ENCODE results near the gene ZNF777. TPM values are rescaled to one million over a fixed set of nuclear protein-coding genes. Genes with fewer than 3 reads are reported as not detected.

Gene ZNF777
- total RNA-seq, 2 experiments from 2014 or later: 14.5 to 14.8 TPM

GRCh38 chr7:149433124-149433523, 27.7 kb downstream of the ZNF777 start:
- no peak overlapping the region for H3K4me3 ChIP-seq (ENCODE audit: low read length)
- peaks cover 0 to 6% of the 10 kb centered on the region in 2 experiments for H3K9me3 ChIP-seq (ENCODE audit: control insufficient read depth in 1 of 2, insufficient read depth in 1 of 2, low read length in 2 of 2)
- H3K36me3 Mint-ChIP-seq (ENCODE audit: low read depth): peaks cover 78% of the 10 kb centered on the region
- ChIA-PET POLR2A (no interaction called here), CTCF (no interaction called here)
- no peak overlapping the region for H3K27ac ChIP-seq (ENCODE audit: low read depth in 1 of 2, low read length in 2 of 2)
- no peak for TF ChIP-seq CTCF (IDR thresholded peaks at IDR 0.05)
- intact Hi-C loops (cut with DNase I, micrococcal nuclease): no loop called here
- no peak overlapping the region for H3K4me3 Mint-ChIP-seq
- no peak for DNase-seq
- peaks cover 52% of the 10 kb centered on the region for H3K36me3 ChIP-seq (ENCODE audit: insufficient read depth, low read length)
- H3K27me3 Mint-ChIP-seq: no peaks in the 10 kb centered on the region
- H3K27ac Mint-ChIP-seq: no peak overlapping the region
- no peaks in the 10 kb centered on the region for H3K4me1 Mint-ChIP-seq (ENCODE audit: low read depth)
- no peaks in the 10 kb centered on the region for H3K27me3 ChIP-seq (ENCODE audit: control insufficient read depth in 1 of 2, insufficient read depth in 2 of 2, low read length in 2 of 2)
- no peak for ATAC-seq (ENCODE audit: poor library complexity)
- no peaks in the 10 kb centered on the region for H3K9me3 Mint-ChIP-seq
- H3K4me1 ChIP-seq (ENCODE audit: insufficient read depth, low read length): no peaks in the 10 kb centered on the region

- Histone ChIP-seq H3K27ac (ENCODE audit: low read depth in 1 of 2, low read length in 2 of 2) (no peak overlapping the region), H3K4me1 (ENCODE audit: insufficient read depth, low read length) (no peaks in the 10 kb centered on the region), H3K36me3 (ENCODE audit: insufficient read depth, low read length) (peaks cover 52% of the 10 kb centered on the region), H3K9me3 (ENCODE audit: control insufficient read depth in 1 of 2, insufficient read depth in 1 of 2, low read length in 2 of 2) (peaks cover 0 to 6% of the 10 kb centered on the region in 2 experiments), H3K4me3 (ENCODE audit: low read length) (no peak overlapping the region), H3K27me3 (ENCODE audit: control insufficient read depth in 1 of 2, insufficient read depth in 2 of 2, low read length in 2 of 2) (no peaks in the 10 kb centered on the region)
- TF ChIP-seq CTCF (IDR thresholded peaks at IDR 0.05): no peak
- no peaks in the 10 kb centered on the region for H3K27me3 Mint-ChIP-seq
- no peaks in the 10 kb centered on the region for H3K4me1 Mint-ChIP-seq (ENCODE audit: low read depth)
- ATAC-seq (ENCODE audit: poor library complexity) (no peak), DNase-seq (no peak)
- no peak overlapping the region for H3K4me3 Mint-ChIP-seq
- H3K9me3 Mint-ChIP-seq: no peaks in the 10 kb centered on the region
- ChIA-PET POLR2A (no interaction called here), CTCF (no interaction called here)
- intact Hi-C loops (cut with DNase I, micrococcal nuclease): no loop called here
- H3K27ac Mint-ChIP-seq: no peak overlapping the region
- H3K36me3 Mint-ChIP-seq (ENCODE audit: low read depth): peaks cover 73% of the 10 kb centered on the region
Measured at GRCh38 chr7:149432121-149432691, 28.7 kb downstream of the ZNF777 start.

GRCh38 chr7:149431486-149432120, 29.3 kb downstream of the ZNF777 start:
- ChIA-PET CTCF (no interaction called here), POLR2A (no interaction called here)
- no peak overlapping the region for H3K4me3 ChIP-seq (ENCODE audit: low read length)
- intact Hi-C loops (cut with DNase I, micrococcal nuclease): no loop called here
- H3K4me1 ChIP-seq (ENCODE audit: insufficient read depth, low read length): no peaks in the 10 kb centered on the region
- ATAC-seq (ENCODE audit: poor library complexity) (no peak), DNase-seq (no peak)
- no peak overlapping the region for H3K27ac Mint-ChIP-seq
- H3K4me1 Mint-ChIP-seq (ENCODE audit: low read depth): no peaks in the 10 kb centered on the region
- no peak for TF ChIP-seq CTCF (IDR thresholded peaks at IDR 0.05)
- H3K27me3 ChIP-seq (ENCODE audit: control insufficient read depth in 1 of 2, insufficient read depth in 2 of 2, low read length in 2 of 2): no peaks in the 10 kb centered on the region
- H3K36me3 Mint-ChIP-seq (ENCODE audit: low read depth): peaks cover 68% of the 10 kb centered on the region
- H3K9me3 ChIP-seq (ENCODE audit: control insufficient read depth in 1 of 2, insufficient read depth in 1 of 2, low read length in 2 of 2): peaks cover 0 to 6% of the 10 kb centered on the region in 2 experiments
- H3K9me3 Mint-ChIP-seq: no peaks in the 10 kb centered on the region
- peaks cover 52% of the 10 kb centered on the region for H3K36me3 ChIP-seq (ENCODE audit: insufficient read depth, low read length)
- no peak overlapping the region for H3K4me3 Mint-ChIP-seq
- H3K27me3 Mint-ChIP-seq: no peaks in the 10 kb centered on the region
- H3K27ac ChIP-seq (ENCODE audit: low read depth in 1 of 2, low read length in 2 of 2): no peak overlapping the region

Data from CD4-positive, alpha-beta T cell (primary cell).